ENCODE data around the gene ABCF3.
A peak's percentile ranks its signal among the peaks of the same experiment; 100 is the strongest.
"Not testable (repeated sequence)": the region's sequence is repeated elsewhere in the genome, so short reads cannot be mapped to it uniquely, and the experiment has no call there.

The ABCF3 gene

GRCh38 chr3:184186184-184186901 lies at the start of gene ABCF3:
Gene ABCF3 (plus strand): TSS chr3:184186199. CDS start chr3:184186208, 9 bp downstream.
- DNase-seq (ENCODE audit: low spot score), result no peak

- DNase-seq (ENCODE audit: low spot score), result no peak
Measured at GRCh38 chr3:184140436-184140835, 45.6 kb upstream of the ABCF3 start.

GRCh38 chr3:184142199-184142598 lies 43.8 kb upstream of the ABCF3 start:
- DNase-seq (ENCODE audit: low spot score), result no peak

- DNase-seq (ENCODE audit: low spot score), result no peak
Measured at GRCh38 chr3:184143327-184143726, 42.7 kb upstream of the ABCF3 start.

GRCh38 chr3:184144505-184144904 lies 41.5 kb upstream of the ABCF3 start:
- DNase-seq (ENCODE audit: low spot score), result no peak

GRCh38 chr3:184145111-184145524 lies 40.9 kb upstream of the ABCF3 start:
- peak; percentile 68 for DNase-seq (ENCODE audit: low spot score)

GRCh38 chr3:184145751-184146270 lies 40.2 kb upstream of the ABCF3 start:
- no peak for DNase-seq (ENCODE audit: low spot score)

- no peak for DNase-seq (ENCODE audit: low spot score)
Measured at GRCh38 chr3:184148076-184148475, 37.9 kb upstream of the ABCF3 start.

- no peak for DNase-seq (ENCODE audit: low spot score)
Measured at GRCh38 chr3:184149123-184149522, 36.9 kb upstream of the ABCF3 start.

GRCh38 chr3:184149770-184150169 lies 36.2 kb upstream of the ABCF3 start:
- DNase-seq (ENCODE audit: low spot score), result not testable (repeated sequence)

GRCh38 chr3:184154885-184155643 lies 30.9 kb upstream of the ABCF3 start, which contains the start of gene DVL3:
Gene DVL3 (plus strand): TSS chr3:184155377. CDS start chr3:184155636, 259 bp downstream.
- DNase-seq (ENCODE audit: low spot score), result peak; percentile 81

GRCh38 chr3:184155644-184156521 lies 30.1 kb upstream of the ABCF3 start:
- no peak for DNase-seq (ENCODE audit: low spot score)

- DNase-seq (ENCODE audit: low spot score), result peak; percentile 81
Measured at GRCh38 chr3:184156522-184156955, 29.5 kb upstream of the ABCF3 start.

- no peak for DNase-seq (ENCODE audit: low spot score)
Measured at GRCh38 chr3:184157206-184157605, 28.8 kb upstream of the ABCF3 start.

GRCh38 chr3:184158404-184158803 lies 27.6 kb upstream of the ABCF3 start:
- no peak for DNase-seq (ENCODE audit: low spot score)

GRCh38 chr3:184160456-184160855 lies 25.5 kb upstream of the ABCF3 start:
- DNase-seq (ENCODE audit: low spot score), result no peak

- DNase-seq (ENCODE audit: low spot score), result not testable (repeated sequence)
Measured at GRCh38 chr3:184162571-184163070, 23.4 kb upstream of the ABCF3 start.

- DNase-seq (ENCODE audit: low spot score), result no peak
Measured at GRCh38 chr3:184164648-184165330, 21.2 kb upstream of the ABCF3 start.

GRCh38 chr3:184165543-184165942 lies 20.5 kb upstream of the ABCF3 start:
- DNase-seq (ENCODE audit: low spot score), result no peak

- no peak for DNase-seq (ENCODE audit: low spot score)
Measured at GRCh38 chr3:184166671-184167070, 19.3 kb upstream of the ABCF3 start.

- DNase-seq (ENCODE audit: low spot score), result no peak
Measured at GRCh38 chr3:184167786-184168185, 18.2 kb upstream of the ABCF3 start.

All from left forelimb (tissue), 1 donor.